ENCODE data around the gene FOXP3.

FOXP3 gene

GRCh38 chrX:49268702-49269009, 4.1 kb upstream of the FOXP3 start:
- no peaks in the 10 kb centered on the region for H3K36me3 ChIP-seq (ENCODE audit: control insufficient read depth, insufficient read depth, low read length)
- no peaks in the 10 kb centered on the region for H3K27me3 ChIP-seq (ENCODE audit: control insufficient read depth, insufficient read depth, low read length)
- no peaks in the 10 kb centered on the region for H3K9me3 ChIP-seq (ENCODE audit: control insufficient read depth, low read length)
- H3K4me2 ChIP-seq (ENCODE audit: low read length) = peak overlapping the region; percentile 66
- H2AFZ ChIP-seq = peak overlapping the region; percentile 88
- peak overlapping the region; percentile 81 for H3K4me3 ChIP-seq (ENCODE audit: low read depth, low read length)
- H3K79me2 ChIP-seq = no peaks in the 10 kb centered on the region
- H3K9ac ChIP-seq = no peak overlapping the region
- H3K4me1 ChIP-seq = peaks cover 17% of the 10 kb centered on the region
- TF ChIP-seq CTCF (IDR thresholded peaks at IDR 0.05) = no peak
- peak overlapping the region; percentile 99 for H3K27ac ChIP-seq

GRCh38 chrX:49266523-49267445, 2.3 kb upstream of the FOXP3 start:
- Histone ChIP-seq H3K4me1 (peaks cover 9% of the 10 kb centered on the region), H3K9ac (no peak overlapping the region), H3K4me2 (ENCODE audit: low read length) (no peak overlapping the region), H3K27ac (no peak overlapping the region), H3K4me3 (ENCODE audit: low read depth, low read length) (no peak overlapping the region), H3K9me3 (ENCODE audit: control insufficient read depth, low read length) (no peaks in the 10 kb centered on the region), H2AFZ (no peak overlapping the region), H3K79me2 (no peaks in the 10 kb centered on the region), H3K27me3 (ENCODE audit: control insufficient read depth, insufficient read depth, low read length) (no peaks in the 10 kb centered on the region), H3K36me3 (ENCODE audit: control insufficient read depth, insufficient read depth, low read length) (no peaks in the 10 kb centered on the region)
- no peak for TF ChIP-seq CTCF (IDR thresholded peaks at IDR 0.05)

- Histone ChIP-seq H2AFZ (no peak overlapping the region), H3K9me3 (ENCODE audit: control insufficient read depth, low read length) (no peaks in the 10 kb centered on the region), H3K9ac (no peak overlapping the region), H3K4me1 (no peaks in the 10 kb centered on the region), H3K27ac (no peak overlapping the region), H3K36me3 (ENCODE audit: control insufficient read depth, insufficient read depth, low read length) (no peaks in the 10 kb centered on the region), H3K4me3 (ENCODE audit: low read depth, low read length) (no peak overlapping the region), H3K4me2 (ENCODE audit: low read length) (no peak overlapping the region), H3K27me3 (ENCODE audit: control insufficient read depth, insufficient read depth, low read length) (no peaks in the 10 kb centered on the region), H3K79me2 (no peaks in the 10 kb centered on the region)
- TF ChIP-seq CTCF (IDR thresholded peaks at IDR 0.05) = no peak
Measured at GRCh38 chrX:49263631-49264030, 879 bp downstream of the FOXP3 start.

- Histone ChIP-seq H3K9ac (no peak overlapping the region), H3K4me3 (ENCODE audit: low read depth, low read length) (no peak overlapping the region), H3K79me2 (no peaks in the 10 kb centered on the region), H3K27ac (no peak overlapping the region), H3K4me1 (no peaks in the 10 kb centered on the region), H2AFZ (no peak overlapping the region), H3K27me3 (ENCODE audit: control insufficient read depth, insufficient read depth, low read length) (no peaks in the 10 kb centered on the region), H3K36me3 (ENCODE audit: control insufficient read depth, insufficient read depth, low read length) (no peaks in the 10 kb centered on the region), H3K9me3 (ENCODE audit: control insufficient read depth, low read length) (no peaks in the 10 kb centered on the region), H3K4me2 (ENCODE audit: low read length) (no peak overlapping the region)
- no peak for TF ChIP-seq CTCF (IDR thresholded peaks at IDR 0.05)
Measured at GRCh38 chrX:49262603-49263002, 1.9 kb downstream of the FOXP3 start.
